Muscle of leg (tissue), 11 donors: ENCODE data around the gene C11orf52. TPM values are rescaled to one million over a fixed set of nuclear protein-coding genes. Genes with fewer than 3 reads are reported as not detected.
"Not testable (repeated sequence)": the region's sequence is repeated elsewhere in the genome, so short reads cannot be mapped to it uniquely, and the experiment has no call there.

Experiments used
- DNase-seq: peaks from one replicate; pipeline ENCODE4 v3.0.0; 2013
- H3K27ac ChIP-seq: one replicate; pipeline ENCODE4 v1.5.1; 2013; ENCODE audit warnings: mild to moderate bottlenecking, low read length, control low read depth
- H3K27me3 ChIP-seq: one replicate; pipeline ENCODE4 v1.6.1; 2013; ENCODE audit warnings: low read length; ENCODE audit not compliant: control insufficient read depth, insufficient read depth
- H3K36me3 ChIP-seq: one replicate; pipeline ENCODE4 v1.6.1; 2013; ENCODE audit warnings: low read length; ENCODE audit not compliant: control insufficient read depth, insufficient read depth
- H3K4me1 ChIP-seq: one replicate; pipeline ENCODE4 v1.6.1; 2013; ENCODE audit warnings: low read length; ENCODE audit not compliant: control insufficient read depth, insufficient read depth
- H3K4me3 ChIP-seq: one replicate; pipeline ENCODE4 v1.5.1; 2013; ENCODE audit warnings: low read length, control low read depth
- H3K9me3 ChIP-seq: replicated peaks from 2 replicates; pipeline ENCODE4 v1.6.1; 2013; ENCODE audit warnings: low read depth, low read length; ENCODE audit not compliant: control insufficient read depth
- whole genome bisulfite sequencing: methylation state at CpG from one replicate; pipeline ENCODE4 v1.1.5; 2013; ENCODE audit warnings: missing lambda C conversion rate; ENCODE audit not compliant: insufficient coverage; 5-methylcytosine and 5-hydroxymethylcytosine counted together
- polyA plus RNA-seq, 8 donors: library from polyadenylated mRNA; unstranded; fragments of 120-200 nt; gene quantifications; one replicate each; pipeline versions ENCODE4 v1.2.1 to v1.2.3, GENCODE V29; 2013; ENCODE audit warnings: inconsistent platforms in 1 of 8, low replicate concordance in 1 of 8; ENCODE audit not compliant: insufficient read length in 8 of 8, insufficient read depth in 1 of 8
- total RNA-seq: library from RNA; stranded (reverse); fragments of 120-200 nt; gene quantifications from one replicate; pipeline ENCODE4 v1.2.4, GENCODE V29; 2013

C11orf52 gene
- total and polyA plus RNA-seq, 9 donors = 0.93 to 4.8 (median 2.3) TPM

- peaks cover 34% of the 10 kb centered on the region for H3K4me1 ChIP-seq
These were observed 5.2 kb downstream of the C11orf52 start for GRCh38 chr11:111923951-111924350.

GRCh38 chr11:111925953-111926352, 7.2 kb downstream of the C11orf52 start:
- H3K4me3 ChIP-seq = no peak overlapping the region
- H3K36me3 ChIP-seq = no peaks in the 10 kb centered on the region
- no peaks in the 10 kb centered on the region for H3K9me3 ChIP-seq
- peak overlapping the region; percentile 90 for H3K27ac ChIP-seq
- WGBS = 89% methylated on average over 11 of the region's 16 CpGs
- no peaks in the 10 kb centered on the region for H3K27me3 ChIP-seq
- peaks cover 33% of the 10 kb centered on the region for H3K4me1 ChIP-seq
- DNase-seq = peak; percentile 32

More at GRCh38 chr11:111923951-111924350, 5.2 kb downstream of the C11orf52 start:
- H3K27me3 ChIP-seq = no peaks in the 10 kb centered on the region
- no peak overlapping the region for H3K4me3 ChIP-seq
- peak overlapping the region; percentile 79 for H3K27ac ChIP-seq
- DNase-seq = peak; percentile 26
- no peaks in the 10 kb centered on the region for H3K9me3 ChIP-seq
- H3K36me3 ChIP-seq = no peaks in the 10 kb centered on the region

DNA sequence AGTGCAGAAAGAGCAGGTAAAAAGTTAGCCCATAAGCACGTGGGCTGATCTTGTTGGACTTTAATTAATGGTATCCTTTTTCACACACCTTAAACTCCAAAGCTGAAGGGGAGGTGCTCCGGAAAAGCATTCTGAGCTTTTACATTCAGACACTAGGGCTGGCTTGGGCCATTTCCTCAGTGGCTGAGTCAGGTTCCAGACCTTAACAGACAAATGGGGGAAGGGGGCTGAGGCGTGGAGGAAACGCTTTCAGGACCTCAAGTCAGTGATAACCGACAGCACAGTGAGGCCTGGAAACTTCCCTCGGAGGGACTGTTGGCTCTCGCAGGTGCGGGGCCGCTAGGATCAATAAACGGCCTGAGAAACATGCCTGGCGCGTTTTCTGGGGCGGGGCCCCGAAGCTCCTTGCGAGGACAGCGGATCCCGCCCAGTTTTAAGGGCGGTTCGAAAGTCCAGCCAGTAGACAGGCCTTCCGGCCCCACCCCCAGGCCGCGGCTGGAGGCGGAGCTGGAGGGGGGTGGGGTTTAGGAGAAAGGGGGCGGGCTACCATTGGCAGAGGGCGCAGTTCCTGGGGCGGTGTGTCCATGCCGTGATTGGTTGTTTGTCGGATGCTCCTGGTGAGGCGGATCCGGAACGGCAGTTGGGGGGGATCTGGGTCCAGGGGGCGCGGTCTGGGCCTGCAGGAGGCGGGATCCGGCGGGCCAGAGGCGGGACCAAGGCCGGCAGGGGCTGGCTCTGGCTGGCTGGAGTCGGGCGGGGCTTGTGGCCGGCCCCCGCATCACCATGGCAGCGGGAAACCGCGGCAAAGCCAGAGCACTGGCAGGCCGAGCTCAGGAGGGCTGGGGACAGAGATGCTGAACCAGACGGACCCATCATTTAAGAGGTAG, 8.0 kb downstream of the C11orf52 start:
- Histone ChIP-seq H3K9me3 (no peaks in the 10 kb centered on the region), H3K4me1 (peaks cover 33% of the 10 kb centered on the region), H3K27me3 (no peaks in the 10 kb centered on the region), H3K4me3 (peak overlapping the region; percentile 40), H3K27ac (peak overlapping the region; percentile 90), H3K36me3 (no peaks in the 10 kb centered on the region)
- WGBS = 2% methylated on average over 38 of the region's 47 CpGs
- DNase-seq = peak; percentile 99

DNA sequence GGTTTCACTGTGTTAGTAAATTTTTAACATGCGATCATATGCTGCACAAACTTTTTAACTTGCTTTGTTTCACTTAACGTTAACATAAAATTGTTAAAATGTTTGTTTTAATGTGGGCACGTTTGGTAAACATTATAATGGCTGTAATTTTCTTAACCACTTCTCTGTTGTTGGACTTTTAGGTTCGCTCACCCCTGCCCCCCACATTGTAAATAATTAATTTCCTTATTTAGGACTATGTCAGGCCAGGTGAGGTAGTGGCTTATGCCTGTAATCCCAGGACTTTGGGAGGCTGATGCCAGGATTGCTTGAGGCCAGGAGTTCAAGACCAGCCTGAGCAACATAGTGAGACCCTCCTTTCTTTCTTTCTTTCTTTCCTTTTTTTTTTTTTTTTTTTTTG, 11.8 kb downstream of the C11orf52 start:
- DNase-seq = no peak
- no peaks in the 10 kb centered on the region for H3K27me3 ChIP-seq
- no CpG with 5 or more reads among the region's 4 CpGs for WGBS
- H3K36me3 ChIP-seq = no peaks in the 10 kb centered on the region
- no peak overlapping the region for H3K27ac ChIP-seq
- no peaks in the 10 kb centered on the region for H3K9me3 ChIP-seq
- peaks cover 22% of the 10 kb centered on the region for H3K4me1 ChIP-seq
- no peak overlapping the region for H3K4me3 ChIP-seq

DNA sequence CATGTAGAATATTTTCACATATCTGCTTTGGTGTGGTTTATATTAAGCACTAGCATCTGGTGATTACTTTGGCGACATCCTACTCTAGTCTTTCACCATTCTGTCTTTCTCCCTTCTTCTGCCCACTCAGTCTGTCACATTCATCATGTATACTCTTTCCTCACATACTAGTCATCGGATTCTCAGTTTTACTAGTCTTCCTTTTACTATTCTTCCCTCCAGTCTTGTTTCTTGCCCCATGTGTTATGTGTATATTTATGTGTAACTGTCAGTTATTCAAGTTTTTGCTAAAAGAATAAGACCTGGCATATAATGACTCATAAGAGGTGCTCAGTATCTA, 13.9 kb downstream of the C11orf52 start:
- no peak for DNase-seq
- H3K27me3 ChIP-seq = no peaks in the 10 kb centered on the region
- H3K4me3 ChIP-seq = no peak overlapping the region
- H3K36me3 ChIP-seq = no peaks in the 10 kb centered on the region
- no peaks in the 10 kb centered on the region for H3K9me3 ChIP-seq
- no peak overlapping the region for H3K27ac ChIP-seq
- no CpG with 5 or more reads among the region's 2 CpGs for WGBS
- peaks cover 17% of the 10 kb centered on the region for H3K4me1 ChIP-seq

DNA sequence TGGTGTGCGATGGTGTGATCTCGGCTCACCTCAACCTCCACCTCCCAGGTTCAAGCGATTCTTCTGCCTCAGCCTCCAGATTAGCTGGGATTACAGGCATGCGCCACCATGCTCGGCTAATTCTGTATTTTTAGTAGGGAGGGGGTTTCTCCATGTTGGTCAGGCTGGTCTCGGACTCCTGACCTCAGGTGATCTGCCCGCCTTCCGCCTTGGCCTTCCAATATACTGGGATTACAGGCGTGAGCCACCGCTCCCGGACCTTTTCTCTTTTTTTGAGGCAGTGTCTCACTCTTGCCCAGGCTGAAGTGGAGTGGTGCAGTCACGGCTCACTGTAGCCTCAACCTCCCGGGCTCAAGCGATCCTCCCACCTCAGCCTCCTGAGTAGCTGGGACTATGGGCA, 14.5 kb downstream of the C11orf52 start:
- H3K4me1 ChIP-seq = peaks cover 22% of the 10 kb centered on the region
- not testable (repeated sequence) for H3K4me3 ChIP-seq, H3K9me3 ChIP-seq, DNase-seq, H3K27ac ChIP-seq, H3K36me3 ChIP-seq, H3K27me3 ChIP-seq
- 94% methylated on average over 6 of the region's 14 CpGs for whole genome bisulfite sequencing

GRCh38 chr11:111933872-111934271, 15.2 kb downstream of the C11orf52 start:
- WGBS = no CpG with 5 or more reads among the region's 1 CpG
- Histone ChIP-seq H3K27me3 (no peaks in the 10 kb centered on the region), H3K36me3 (no peaks in the 10 kb centered on the region), H3K4me1 (peaks cover 28% of the 10 kb centered on the region), H3K4me3 (no peak overlapping the region), H3K27ac (no peak overlapping the region), H3K9me3 (no peaks in the 10 kb centered on the region)
- no peak for DNase-seq

DNA sequence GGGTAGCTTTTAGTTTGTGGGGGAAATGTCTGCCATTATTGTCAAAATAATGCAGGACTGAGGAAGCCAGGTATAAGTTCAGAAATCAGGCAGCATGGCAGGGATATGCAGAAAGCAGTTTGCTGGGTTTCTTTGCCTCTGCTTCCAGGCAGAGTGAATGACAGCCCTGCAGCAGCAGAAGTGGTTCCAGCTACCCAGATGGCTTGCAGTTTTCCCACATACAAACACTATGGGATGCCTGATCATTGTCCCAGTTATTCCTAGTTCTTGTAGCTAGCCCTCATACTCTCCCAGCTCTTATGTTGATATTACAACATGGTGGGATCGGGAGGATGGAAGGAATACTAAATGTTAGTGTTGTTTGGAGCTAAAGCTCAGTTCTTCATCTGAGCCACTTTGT, 15.6 kb downstream of the C11orf52 start:
- Histone ChIP-seq H3K4me1 (peaks cover 31% of the 10 kb centered on the region), H3K36me3 (no peaks in the 10 kb centered on the region), H3K27me3 (no peaks in the 10 kb centered on the region), H3K9me3 (no peaks in the 10 kb centered on the region), H3K4me3 (no peak overlapping the region), H3K27ac (no peak overlapping the region)
- no CpG with 5 or more reads among the region's 1 CpG for WGBS
- DNase-seq = no peak

DNA sequence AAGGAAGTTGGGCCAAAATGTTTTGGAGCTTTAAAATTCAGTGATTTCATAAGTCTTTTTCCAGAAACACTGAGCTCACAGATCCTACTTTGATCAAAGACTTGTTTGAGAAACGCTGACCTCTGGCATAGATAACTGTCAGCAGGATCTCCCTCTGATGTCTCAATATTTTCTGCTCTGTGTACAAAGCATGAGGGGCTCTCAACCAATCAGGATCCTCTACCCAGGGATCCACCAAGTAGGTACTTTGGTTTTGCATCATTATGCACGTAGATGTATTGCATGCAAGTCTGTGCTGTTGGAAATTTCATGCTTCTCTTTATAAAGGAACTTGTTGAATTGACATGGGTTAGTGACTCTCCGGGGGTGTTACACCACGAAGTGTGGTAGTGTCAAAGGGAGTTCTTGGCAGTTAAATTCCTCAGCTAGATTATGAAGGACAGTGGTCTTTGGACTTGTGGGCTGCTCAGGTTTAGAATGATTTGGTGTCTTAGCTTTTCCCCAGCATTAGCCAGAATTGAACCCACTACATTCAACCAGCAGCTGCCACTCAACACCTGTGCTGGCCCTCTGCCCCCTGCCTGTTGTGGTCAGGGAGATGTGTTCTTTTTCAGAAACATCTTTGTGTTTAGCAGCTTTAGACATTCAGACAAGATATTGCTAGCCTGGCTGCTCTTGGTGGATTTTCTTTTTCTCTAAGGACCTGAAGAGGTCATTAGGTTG, 16.8 kb downstream of the C11orf52 start:
- peak; percentile 36 for DNase-seq
- Histone ChIP-seq H3K36me3 (no peaks in the 10 kb centered on the region), H3K27me3 (no peaks in the 10 kb centered on the region), H3K27ac (no peak overlapping the region), H3K4me1 (peaks cover 37% of the 10 kb centered on the region), H3K4me3 (no peak overlapping the region), H3K9me3 (no peaks in the 10 kb centered on the region)
- WGBS = 29% methylated on average over 1 of the region's 4 CpGs

- Histone ChIP-seq H3K27me3 (no peaks in the 10 kb centered on the region), H3K4me1 (peaks cover 42% of the 10 kb centered on the region), H3K4me3 (peak overlapping the region; percentile 65), H3K9me3 (no peaks in the 10 kb centered on the region), H3K27ac (peak overlapping the region; percentile 67), H3K36me3 (no peaks in the 10 kb centered on the region)
- DNase-seq = no peak
- no CpG with 5 or more reads among the region's 3 CpGs for WGBS
These were observed 17.4 kb downstream of the C11orf52 start for GRCh38 chr11:111936040-111936540.
